GM10248 (cell line): ENCODE data around the gene FNBP1L.
"Not testable (repeated sequence)": the region's sequence is repeated elsewhere in the genome, so short reads cannot be mapped to it uniquely, and the experiment has no call there.

Source experiments
- CTCF ChIA-PET: fragments of 300-600 bp; sonication (Branson Sonifier 250); formaldehyde crosslinking; extraction: SDS; loops from one replicate; lab custom pipeline; 2021; ENCODE audit warnings: antibody characterized with exemption; lab: Yijun Ruan, JAX
- POLR2A ChIA-PET: fragments of 350-650 bp; sonication (Branson Sonifier 250); formaldehyde crosslinking; extraction: SDS; loops from one replicate; lab custom pipeline; 2020; ENCODE audit warnings: antibody characterized with exemption; lab: Yijun Ruan, JAX
- DNase-seq: peaks from one replicate; pipeline ENCODE4 v3.0.0; 2012; ENCODE audit errors: extremely low spot score
- CTCF ChIP-seq: IDR thresholded peaks from 2 replicates; pipeline ENCODE4 v1.5.1; 2012; ENCODE audit warnings: mild to moderate bottlenecking, low read depth; ENCODE audit errors: extremely low read depth, missing control alignments, control extremely low read depth

FNBP1L gene

GRCh38 chr1:93549811-93550210 is 101.9 kb downstream of the FNBP1L start:
- TF ChIP-seq CTCF, result no peak
- no peak for DNase-seq
- POLR2A ChIA-PET, result no interaction called here
- CTCF ChIA-PET, result no interaction called here

GRCh38 chr1:93552741-93553455 is 105.0 kb downstream of the FNBP1L start:
- no peak for TF ChIP-seq CTCF
- ChIA-PET POLR2A (no interaction called here), CTCF (interaction anchor here (1.4 kb wide), 1 partner anchor 14 kb away, joined by 3 read pairs; no protein-coding TSS in a partner anchor)
- DNase-seq, result no peak

GRCh38 chr1:93553886-93554490 is 106.1 kb downstream of the FNBP1L start:
- DNase-seq, POLR2A ChIA-PET, CTCF ChIA-PET: not testable (repeated sequence)

GRCh38 chr1:93554883-93555872 is 107.3 kb downstream of the FNBP1L start:
- no peak for DNase-seq
- no peak for TF ChIP-seq CTCF
- ChIA-PET POLR2A (no interaction called here), CTCF (interaction anchor here (1.1 kb wide), 1 partner anchor 13 kb away, joined by 4 read pairs; no protein-coding TSS in a partner anchor)

- ChIA-PET POLR2A (no interaction called here), CTCF (interaction anchor here (1.5 kb wide), 1 partner anchor 17 kb away, joined by 3 read pairs; no protein-coding TSS in a partner anchor)
- no peak for TF ChIP-seq CTCF
- DNase-seq, result no peak
These were observed 108.4 kb downstream of the FNBP1L start for GRCh38 chr1:93556291-93556690.

GRCh38 chr1:93559045-93559444 is 111.1 kb downstream of the FNBP1L start:
- ChIA-PET CTCF (no interaction called here), POLR2A (no interaction called here)
- no peak for TF ChIP-seq CTCF
- no peak for DNase-seq
